ENCODE measurements around the gene CROCC2. TPM values are rescaled to one million over a fixed set of nuclear protein-coding genes. Genes with fewer than 3 reads are reported as not detected.

Gene CROCC2
- not detected for total RNA-seq

- H3K4me3 ChIP-seq, result no peak within 1 kb of the TSS
- H3K27ac ChIP-seq, result no peak within 1 kb of the TSS
- in situ Hi-C loops (cut with MboI; ENCODE audit: low pct_ligation_motif_present in 1 of 4, low pct_unique_long_range_greater_than_20kb in 1 of 4, low sequenced_read_pairs in 3 of 4), result no loop called here
- intact Hi-C loops (cut with DNase I; ENCODE audit: low total_unique reads), result no loop called here
- no peaks in the 10 kb centered on the region for H3K36me3 ChIP-seq
- 38% methylated on average over 18 of the region's 23 CpGs; no CpG with 5 or more reads in 1 of the 2 donors for WGBS, 2 donors (ENCODE audit: low coverage in 1 of 2)
- H3K27me3 ChIP-seq, result peaks cover 63% of the 10 kb centered on the region
- H3K9me3 ChIP-seq, result no peaks in the 10 kb centered on the region
- no peaks in the 10 kb centered on the region for H3K4me1 ChIP-seq
- TF ChIP-seq EP300 (IDR thresholded peaks at IDR 0.05; ENCODE audit: low read depth) (no peak), CTCF (IDR thresholded peaks at IDR 0.05) (no peak), POLR2A (IDR thresholded peaks at IDR 0.05) (no peak), POLR2AphosphoS5 (IDR thresholded peaks at IDR 0.05) (no peak)
- DNase-seq, result no peak
Measured at GRCh38 chr2:240906141-240906910, at the start of gene CROCC2. TSS of gene CROCC2 (plus strand) at chr2:240906336. CDS start at chr2:240906514, 178 bp downstream.

GRCh38 chr2:240857039-240858008 is 48.8 kb upstream of the CROCC2 start:
- TF ChIP-seq POLR2A (IDR thresholded peaks at IDR 0.05) (no peak), CTCF (IDR thresholded peaks at IDR 0.05) (no peak), POLR2AphosphoS5 (IDR thresholded peaks at IDR 0.05) (no peak), EP300 (IDR thresholded peaks at IDR 0.05; ENCODE audit: low read depth) (no peak)
- 71% methylated on average over 21 of the region's 21 CpGs; no CpG with 5 or more reads in 1 of the 2 donors for WGBS, 2 donors (ENCODE audit: low coverage in 1 of 2)
- Histone ChIP-seq H3K4me3 (no peak overlapping the region), H3K36me3 (no peaks in the 10 kb centered on the region), H3K27me3 (no peaks in the 10 kb centered on the region), H3K27ac (no peak overlapping the region), H3K4me1 (peaks cover 0 to 6% (median 0%) of the 10 kb centered on the region in 4 donors), H3K9me3 (no peaks in the 10 kb centered on the region)
- in situ Hi-C loops (cut with MboI; ENCODE audit: low pct_ligation_motif_present in 1 of 4, low pct_unique_long_range_greater_than_20kb in 1 of 4, low sequenced_read_pairs in 3 of 4) (no loop called here), intact Hi-C loops (cut with DNase I; ENCODE audit: low total_unique reads) (no loop called here)
- DNase-seq, result peak; percentile 54

- Histone ChIP-seq H3K4me1 (peaks cover 0 to 6% (median 0%) of the 10 kb centered on the region in 4 donors), H3K27ac (no peak overlapping the region), H3K36me3 (no peaks in the 10 kb centered on the region), H3K27me3 (no peaks in the 10 kb centered on the region), H3K4me3 (no peak overlapping the region), H3K9me3 (no peaks in the 10 kb centered on the region)
- no peak for DNase-seq
- TF ChIP-seq CTCF (IDR thresholded peaks at IDR 0.05) (no peak), EP300 (IDR thresholded peaks at IDR 0.05; ENCODE audit: low read depth) (no peak), POLR2A (IDR thresholded peaks at IDR 0.05) (no peak), POLR2AphosphoS5 (IDR thresholded peaks at IDR 0.05) (no peak)
- in situ Hi-C loops (cut with MboI; ENCODE audit: low pct_ligation_motif_present in 1 of 4, low pct_unique_long_range_greater_than_20kb in 1 of 4, low sequenced_read_pairs in 3 of 4) (no loop called here), intact Hi-C loops (cut with DNase I; ENCODE audit: low total_unique reads) (no loop called here)
- 82 to 89% methylated on average over 13 of the region's 13 CpGs for WGBS, 2 donors (ENCODE audit: low coverage in 1 of 2)
Measured at GRCh38 chr2:240858321-240858720, 47.8 kb upstream of the CROCC2 start.

- WGBS, 2 donors (ENCODE audit: low coverage in 1 of 2), result 82 to 96% methylated on average over 4 to 10 of the region's 10 CpGs
- TF ChIP-seq CTCF (IDR thresholded peaks at IDR 0.05) (no peak), POLR2A (IDR thresholded peaks at IDR 0.05) (no peak), EP300 (IDR thresholded peaks at IDR 0.05; ENCODE audit: low read depth) (no peak), POLR2AphosphoS5 (IDR thresholded peaks at IDR 0.05) (no peak)
- DNase-seq, result no peak
- in situ Hi-C loops (cut with MboI; ENCODE audit: low pct_ligation_motif_present in 1 of 4, low pct_unique_long_range_greater_than_20kb in 1 of 4, low sequenced_read_pairs in 3 of 4), result no loop called here
- Histone ChIP-seq H3K9me3 (no peaks in the 10 kb centered on the region), H3K27ac (no peak overlapping the region), H3K27me3 (no peaks in the 10 kb centered on the region), H3K4me1 (peaks cover 0 to 6% (median 0%) of the 10 kb centered on the region in 4 donors), H3K4me3 (no peak overlapping the region), H3K36me3 (no peaks in the 10 kb centered on the region)
- intact Hi-C loops (cut with DNase I; ENCODE audit: low total_unique reads), result no loop called here
Measured at GRCh38 chr2:240858871-240859270, 47.3 kb upstream of the CROCC2 start.
